IMR-90 (cell line): ENCODE results near the gene C3orf22.

Experiments
- BHLHE40 ChIP-seq: fragments of 150-350 bp; IDR thresholded peaks from 2 replicates; pipeline ENCODE4 v1.6.1; 2016; ENCODE audit warnings: mild to moderate bottlenecking, low read depth, low read length
- CEBPB ChIP-seq: IDR thresholded peaks from 2 replicates; pipeline ENCODE4 v1.6.1; 2012; ENCODE audit warnings: low read depth, low read length, improper control_type of control experiment
- FOS ChIP-seq: fragments of 150-350 bp; IDR thresholded peaks from 2 replicates; pipeline ENCODE4 v1.6.1; 2016; ENCODE audit warnings: low read depth, low read length
- MXI1 ChIP-seq: IDR thresholded peaks from 2 replicates; pipeline ENCODE4 v1.6.1; 2012; ENCODE audit warnings: low read depth, mild to moderate bottlenecking, low read length, moderate library complexity, borderline replicate concordance
- NFE2L2 ChIP-seq: fragments of 150-350 bp; IDR thresholded peaks from 2 replicates; pipeline ENCODE4 v1.6.1; 2016; ENCODE audit warnings: low read depth, mild to moderate bottlenecking, low read length
- POLR2A ChIP-seq: IDR thresholded peaks from 2 replicates; pipeline ENCODE4 v1.6.1; 2012; ENCODE audit warnings: mild to moderate bottlenecking, low read depth, low read length
- RAD21 ChIP-seq: IDR thresholded peaks from 2 replicates; pipeline ENCODE4 v1.6.1; 2012; ENCODE audit warnings: low read length, improper control_type of control experiment
- RCOR1 ChIP-seq: IDR thresholded peaks from 2 replicates; pipeline ENCODE4 v1.6.1; 2012; ENCODE audit warnings: mild to moderate bottlenecking, low read length, improper control_type of control experiment; ENCODE audit not compliant: insufficient replicate concordance
- TF ChIP-seq, protein P1 (sequence below): conservative IDR thresholded peaks from 2 replicates; pipeline ENCODE4 v1.5.1; 2012; ENCODE audit warnings: mild to moderate bottlenecking, low read depth, low read length, improper control_type of control experiment

DNA sequence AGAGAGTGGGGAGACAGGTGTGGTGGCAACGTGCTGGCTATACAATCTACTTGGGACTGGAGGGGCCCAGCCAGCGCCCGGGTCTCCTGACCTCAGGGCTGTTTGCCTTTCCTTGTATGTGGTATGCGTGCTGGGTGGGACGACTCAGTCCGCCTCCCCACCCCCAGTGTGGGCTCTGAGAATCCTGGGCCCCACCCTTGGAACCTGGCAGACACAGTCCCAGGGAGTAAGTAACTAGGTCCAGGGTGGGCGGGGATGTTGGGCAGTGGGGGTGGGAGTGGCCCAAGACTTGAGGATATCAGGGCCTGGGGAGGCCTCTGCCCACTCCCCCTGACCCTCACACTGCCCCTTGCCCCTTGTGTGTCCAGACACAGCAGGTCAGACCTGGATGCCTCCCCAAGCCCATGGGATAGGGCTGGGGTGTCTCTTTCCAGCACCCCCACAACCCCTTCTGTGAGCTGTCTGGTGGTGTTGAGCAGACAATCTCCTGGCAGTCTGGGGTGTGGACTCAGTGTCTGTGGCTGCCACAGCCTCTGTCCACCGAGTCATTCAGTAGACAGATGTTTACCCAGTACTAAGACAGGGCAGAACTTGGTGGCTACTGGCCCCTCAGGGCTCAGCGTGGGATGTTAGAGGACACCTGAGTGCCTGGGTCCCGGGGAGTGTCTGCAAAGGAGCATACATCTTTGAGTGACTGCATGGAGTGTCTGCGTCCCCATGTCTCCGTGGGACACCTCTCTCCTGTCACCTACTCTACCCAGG lies 33.5 kb downstream of the C3orf22 start:
- TF ChIP-seq POLR2A: no peak
- TF ChIP-seq CEBPB: no peak
- TF ChIP-seq, protein P1, sequence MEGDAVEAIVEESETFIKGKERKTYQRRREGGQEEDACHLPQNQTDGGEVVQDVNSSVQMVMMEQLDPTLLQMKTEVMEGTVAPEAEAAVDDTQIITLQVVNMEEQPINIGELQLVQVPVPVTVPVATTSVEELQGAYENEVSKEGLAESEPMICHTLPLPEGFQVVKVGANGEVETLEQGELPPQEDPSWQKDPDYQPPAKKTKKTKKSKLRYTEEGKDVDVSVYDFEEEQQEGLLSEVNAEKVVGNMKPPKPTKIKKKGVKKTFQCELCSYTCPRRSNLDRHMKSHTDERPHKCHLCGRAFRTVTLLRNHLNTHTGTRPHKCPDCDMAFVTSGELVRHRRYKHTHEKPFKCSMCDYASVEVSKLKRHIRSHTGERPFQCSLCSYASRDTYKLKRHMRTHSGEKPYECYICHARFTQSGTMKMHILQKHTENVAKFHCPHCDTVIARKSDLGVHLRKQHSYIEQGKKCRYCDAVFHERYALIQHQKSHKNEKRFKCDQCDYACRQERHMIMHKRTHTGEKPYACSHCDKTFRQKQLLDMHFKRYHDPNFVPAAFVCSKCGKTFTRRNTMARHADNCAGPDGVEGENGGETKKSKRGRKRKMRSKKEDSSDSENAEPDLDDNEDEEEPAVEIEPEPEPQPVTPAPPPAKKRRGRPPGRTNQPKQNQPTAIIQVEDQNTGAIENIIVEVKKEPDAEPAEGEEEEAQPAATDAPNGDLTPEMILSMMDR: no peak
- no peak for TF ChIP-seq RCOR1
- no peak for TF ChIP-seq NFE2L2
- TF ChIP-seq BHLHE40: no peak
- TF ChIP-seq MXI1: no peak
- no peak for TF ChIP-seq RAD21
- TF ChIP-seq FOS: no peak
